ENCODE results near the gene ABCF2.
A peak's percentile ranks its signal among the peaks of the same experiment; 100 is the strongest.

Gene ABCF2

DNA sequence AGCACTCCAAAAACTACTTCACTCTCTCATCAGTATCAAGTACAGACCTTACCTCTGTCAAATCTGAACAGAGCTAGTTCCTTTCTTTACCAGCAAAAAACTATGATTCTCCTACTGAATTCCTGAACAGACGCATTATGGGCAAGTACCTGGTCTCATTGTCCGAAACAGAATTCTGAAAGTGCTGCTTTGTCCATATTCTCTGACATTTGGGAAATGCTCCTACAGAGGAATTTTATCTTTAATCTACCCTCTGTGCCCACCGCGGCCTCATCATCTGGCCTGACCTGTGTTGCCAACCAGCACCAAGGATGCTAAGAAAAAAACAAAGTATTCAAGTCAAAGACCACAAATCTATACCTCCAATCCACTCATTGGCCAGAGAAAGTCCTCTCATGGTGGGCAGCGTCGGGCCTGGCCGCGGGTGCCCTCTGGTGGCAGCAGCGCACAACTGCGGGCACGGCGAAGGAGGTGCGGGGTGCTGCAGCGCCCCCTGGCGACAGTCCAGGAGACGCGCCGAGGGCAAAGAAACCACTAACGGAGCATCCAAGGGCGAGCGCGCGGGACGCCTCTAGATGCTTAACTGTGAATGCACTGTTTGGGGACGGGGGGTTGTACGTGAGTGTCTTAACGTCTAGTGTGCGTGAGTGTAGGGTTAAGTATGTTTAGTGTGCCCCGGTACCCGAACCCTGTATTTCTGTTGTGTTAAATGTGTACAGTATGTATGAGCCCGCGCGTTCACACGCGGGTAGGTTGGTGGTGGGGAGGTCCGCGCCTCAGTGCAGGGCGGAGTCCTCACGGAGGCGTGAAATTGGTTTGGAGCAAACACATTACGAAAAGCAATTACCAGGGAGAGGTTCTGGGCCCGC, 54.5 kb downstream of the ABCF2 start:
- ATAC-seq: peak; percentile 71 to 77

DNA sequence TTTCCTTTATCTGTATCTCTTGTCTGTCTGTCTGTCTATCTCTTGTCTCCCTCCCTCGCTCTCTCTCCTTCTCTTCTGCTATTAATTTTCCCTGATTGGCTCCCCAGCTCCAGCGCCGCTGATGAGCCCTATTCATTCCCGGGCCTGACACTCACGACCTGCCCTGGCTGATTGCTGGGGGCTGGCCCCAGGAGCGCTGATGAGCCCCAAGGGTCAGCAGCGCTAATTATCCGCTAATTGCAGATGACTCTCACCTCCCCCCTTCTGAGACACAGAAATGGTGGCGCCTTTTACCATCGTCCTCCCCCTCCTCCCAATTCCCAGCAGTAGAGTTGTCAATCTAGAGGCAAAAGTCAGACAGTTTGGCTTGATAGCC, 58.2 kb downstream of the ABCF2 start:
- ATAC-seq: no peak

DNA sequence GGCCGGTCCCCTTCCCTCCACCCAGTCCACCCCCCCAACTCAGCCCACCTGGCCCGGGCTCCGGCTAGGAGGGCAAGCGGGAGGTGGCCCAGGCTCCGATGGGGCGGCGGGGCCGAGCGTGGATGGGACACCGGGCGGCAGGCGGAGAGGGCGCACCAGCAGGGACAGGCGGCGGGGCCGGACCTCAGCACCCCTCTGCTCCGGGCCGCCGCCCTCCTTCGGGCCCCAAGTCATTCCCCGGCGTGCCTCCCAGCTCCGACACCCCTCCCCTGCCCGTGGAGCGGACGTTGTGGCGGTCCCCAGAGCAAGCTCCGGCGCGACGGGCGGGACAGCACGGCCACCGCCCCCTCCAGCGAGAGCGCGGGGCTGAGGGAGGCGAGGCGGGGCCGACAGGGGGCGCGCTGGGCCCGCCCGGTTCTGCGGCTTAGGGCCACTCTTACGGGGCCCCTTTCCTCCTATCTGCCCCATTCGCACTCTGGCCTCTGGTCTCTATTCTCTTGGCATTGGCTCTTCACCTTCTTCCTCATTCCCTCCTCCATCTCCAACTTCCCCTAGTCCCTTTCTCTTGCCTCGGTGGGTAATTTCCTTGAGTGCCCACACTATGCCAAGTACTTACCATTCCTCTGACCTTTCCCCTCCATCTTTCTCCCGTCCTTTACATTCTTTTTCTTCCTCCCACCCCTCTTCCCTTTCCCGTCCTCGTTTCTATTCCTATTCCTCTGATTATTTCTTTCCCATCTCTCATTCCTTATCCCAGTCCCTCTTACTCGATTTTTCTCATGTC, 58.8 kb downstream of the ABCF2 start:
- peak; percentile 74 to 81 for ATAC-seq

DNA sequence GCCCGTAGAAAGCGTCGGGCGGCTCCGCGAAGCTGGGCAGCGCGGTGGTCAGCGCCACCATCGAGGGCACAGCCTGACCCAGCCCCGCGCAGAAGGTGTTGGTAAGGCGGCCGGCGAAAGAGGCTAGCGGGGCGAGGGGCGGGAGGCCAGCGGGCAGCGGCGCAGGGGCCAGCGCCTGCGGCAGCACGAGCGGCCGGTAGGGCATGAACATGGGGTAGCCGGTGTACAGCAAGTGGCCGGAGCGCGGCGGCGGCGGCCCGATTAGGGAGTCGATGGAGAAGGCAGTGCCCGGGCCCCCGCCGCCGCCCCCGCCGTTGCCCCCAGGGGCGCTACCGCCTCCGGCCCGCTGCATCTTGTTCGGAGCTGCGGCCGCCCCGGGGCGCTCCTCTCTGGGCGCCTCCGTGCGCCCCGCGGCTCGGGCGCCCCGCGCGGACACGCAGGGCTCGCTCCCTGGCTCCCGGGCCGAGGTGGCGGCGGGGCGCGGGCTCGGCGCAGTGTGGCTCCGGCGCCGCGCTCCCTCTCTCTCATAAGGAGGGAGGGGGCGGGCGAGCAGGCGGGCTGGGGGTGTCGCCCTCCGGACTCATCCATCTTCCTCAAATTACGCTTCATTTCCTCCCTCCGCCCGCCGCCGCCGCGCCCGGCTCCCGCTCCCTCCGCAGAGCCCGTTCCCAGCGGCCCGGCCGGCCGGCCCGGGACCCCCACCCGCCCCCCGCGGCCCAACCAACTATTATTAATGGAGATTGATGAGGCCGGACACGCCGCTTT, 59.6 kb downstream of the ABCF2 start, which contains the start of gene GBX1:
TSS of gene GBX1 (minus strand) at position 498 of the 765 bp plus-strand sequence. CDS start at position 352, 146 bp downstream.
- ATAC-seq: peak in 1 of 2 donors; percentile 42

DNA sequence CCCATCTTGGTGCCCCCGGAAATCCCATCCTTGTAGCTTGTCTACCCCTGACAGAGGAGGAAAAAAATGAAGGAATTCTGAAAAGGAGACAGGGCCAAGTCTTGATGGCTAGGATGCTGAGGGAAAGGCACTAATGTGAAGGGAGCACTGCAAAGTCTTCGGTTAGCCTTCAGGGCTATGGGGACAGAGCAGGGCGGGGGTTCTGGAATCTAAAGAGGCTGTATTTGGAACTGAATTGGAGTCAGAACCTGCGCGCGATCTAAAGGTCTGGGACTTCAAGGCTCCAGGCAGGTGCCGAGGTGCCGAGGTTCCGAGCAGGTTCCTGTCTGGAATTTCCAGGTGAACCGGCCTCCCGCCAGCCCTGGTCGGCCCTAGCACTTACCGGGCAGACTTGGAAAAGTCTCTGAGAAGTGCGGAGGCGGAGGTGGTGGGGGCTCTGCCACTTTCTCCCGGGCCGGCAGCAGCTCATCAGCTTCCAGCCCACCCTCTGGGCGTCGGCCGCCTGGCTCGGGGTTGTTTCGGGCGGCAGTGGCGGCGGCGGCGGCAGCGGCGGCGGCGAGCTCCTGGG, 60.3 kb downstream of the ABCF2 start:
- no peak for ATAC-seq

All from activated CD4-positive, CD25-positive, alpha-beta regulatory T cell treated with anti-CD3 and anti-CD28 coated beads, Interleukin-2, amount 50 U/mL, for 24 hours (primary cell).